ENCODE measurements around the gene PPP1R9B.

The PPP1R9B gene

DNA sequence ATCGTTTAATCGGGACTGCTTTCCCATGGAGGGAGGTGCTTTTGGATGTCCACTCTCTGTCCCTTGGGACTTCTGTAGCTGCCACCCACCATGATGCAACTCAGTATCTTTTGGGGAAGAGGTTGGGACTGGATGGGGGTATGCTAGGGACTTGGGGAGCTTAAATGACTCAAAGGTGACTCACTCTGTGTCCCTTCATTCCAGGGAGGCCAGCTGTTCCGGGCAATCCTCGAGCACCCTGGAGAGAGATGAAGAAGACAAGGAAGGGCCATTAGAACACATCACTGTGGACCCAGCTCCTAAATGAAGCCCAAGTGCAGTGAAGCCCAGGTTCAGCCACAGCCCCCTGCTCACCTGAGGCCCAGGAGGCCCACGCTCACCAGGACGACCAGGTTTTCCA, 46.3 kb upstream of the PPP1R9B start:
- no peaks in the 10 kb centered on the region for H3K9me3 ChIP-seq (ENCODE audit: severe bottlenecking)
- H3K4me3 ChIP-seq (ENCODE audit: low read depth, low read length), result no peak overlapping the region
- peaks cover 4% of the 10 kb centered on the region for H3K36me3 ChIP-seq
- TF ChIP-seq, protein P1, sequence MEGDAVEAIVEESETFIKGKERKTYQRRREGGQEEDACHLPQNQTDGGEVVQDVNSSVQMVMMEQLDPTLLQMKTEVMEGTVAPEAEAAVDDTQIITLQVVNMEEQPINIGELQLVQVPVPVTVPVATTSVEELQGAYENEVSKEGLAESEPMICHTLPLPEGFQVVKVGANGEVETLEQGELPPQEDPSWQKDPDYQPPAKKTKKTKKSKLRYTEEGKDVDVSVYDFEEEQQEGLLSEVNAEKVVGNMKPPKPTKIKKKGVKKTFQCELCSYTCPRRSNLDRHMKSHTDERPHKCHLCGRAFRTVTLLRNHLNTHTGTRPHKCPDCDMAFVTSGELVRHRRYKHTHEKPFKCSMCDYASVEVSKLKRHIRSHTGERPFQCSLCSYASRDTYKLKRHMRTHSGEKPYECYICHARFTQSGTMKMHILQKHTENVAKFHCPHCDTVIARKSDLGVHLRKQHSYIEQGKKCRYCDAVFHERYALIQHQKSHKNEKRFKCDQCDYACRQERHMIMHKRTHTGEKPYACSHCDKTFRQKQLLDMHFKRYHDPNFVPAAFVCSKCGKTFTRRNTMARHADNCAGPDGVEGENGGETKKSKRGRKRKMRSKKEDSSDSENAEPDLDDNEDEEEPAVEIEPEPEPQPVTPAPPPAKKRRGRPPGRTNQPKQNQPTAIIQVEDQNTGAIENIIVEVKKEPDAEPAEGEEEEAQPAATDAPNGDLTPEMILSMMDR (IDR thresholded peaks at IDR 0.05; ENCODE audit: low read depth, low read length), result no peak
- no peak overlapping the region for H3K27ac ChIP-seq
- peaks cover 11% of the 10 kb centered on the region for H3K27me3 ChIP-seq (ENCODE audit: insufficient read depth, low read depth, severe bottlenecking)
- DNase-seq, result no peak

DNA sequence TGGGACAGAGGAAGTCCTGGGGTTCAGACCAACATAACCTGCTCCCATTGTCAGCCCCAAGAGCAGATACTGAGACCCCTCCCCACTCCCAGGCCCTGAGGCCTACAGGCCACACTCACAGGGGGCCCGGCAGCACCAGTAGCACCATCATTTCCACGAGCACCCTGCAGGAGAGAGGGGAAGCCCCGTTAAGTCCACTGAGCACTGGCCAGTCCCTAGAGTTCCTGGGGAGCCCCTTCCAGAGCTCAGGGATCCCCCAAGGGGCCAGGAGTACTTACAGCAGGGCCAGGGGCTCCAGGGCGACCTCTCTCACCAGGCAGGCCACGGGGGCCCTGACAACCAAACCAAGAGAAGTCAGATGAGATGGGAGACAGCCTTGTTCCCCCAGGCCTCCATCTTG, 45.6 kb upstream of the PPP1R9B start:
- H3K4me3 ChIP-seq (ENCODE audit: low read depth, low read length), result no peak overlapping the region
- no peak overlapping the region for H3K27ac ChIP-seq
- DNase-seq, result no peak

DNA sequence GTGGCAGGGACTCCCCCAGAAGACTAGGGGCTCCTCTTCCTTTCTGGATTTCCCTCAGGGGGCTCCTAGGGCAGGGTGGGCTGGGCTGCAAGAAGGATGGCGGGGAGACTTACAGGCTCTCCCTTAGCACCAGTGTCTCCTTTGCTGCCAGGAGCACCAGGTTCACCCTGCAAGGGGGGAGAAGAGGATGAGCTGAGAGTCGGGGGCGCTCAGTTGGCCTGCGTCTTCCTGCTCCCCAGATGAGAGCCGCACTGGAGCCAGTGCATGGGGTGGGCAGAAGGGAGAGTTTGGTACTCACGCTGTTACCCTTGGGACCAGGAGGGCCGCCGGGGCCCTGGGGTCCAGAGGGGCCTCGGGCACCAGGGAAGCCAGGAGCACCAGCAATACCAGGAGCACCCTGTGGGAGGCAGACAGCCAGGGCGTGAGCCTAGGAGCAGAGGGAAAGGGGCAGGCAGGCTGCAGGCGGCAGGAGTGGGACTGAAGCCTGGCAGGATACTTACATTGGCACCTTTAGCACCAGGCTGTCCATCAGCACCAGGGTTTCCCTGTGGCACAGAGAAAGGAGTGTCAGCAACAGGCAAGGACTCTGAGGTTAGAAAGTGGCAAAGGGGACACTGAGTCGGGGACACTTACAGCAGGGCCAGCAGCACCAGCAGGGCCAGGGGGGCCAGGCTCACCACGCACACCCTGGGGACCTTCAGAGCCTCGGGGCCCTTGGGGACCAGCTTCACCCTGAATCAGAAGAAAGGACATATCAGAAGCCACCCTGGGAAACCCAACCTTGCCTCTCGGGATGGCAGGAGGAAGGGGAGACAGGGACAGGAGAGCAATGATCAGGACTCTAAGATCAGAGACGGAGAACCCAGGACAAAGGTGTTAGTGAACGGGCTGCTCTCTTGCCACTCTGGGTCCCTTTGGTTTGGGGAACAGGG, 44.7 kb upstream of the PPP1R9B start:
- TF ChIP-seq, protein P1 (IDR thresholded peaks at IDR 0.05; ENCODE audit: low read depth, low read length), result peak; percentile 34
- Histone ChIP-seq H3K27ac (no peak overlapping the region), H3K9me3 (ENCODE audit: severe bottlenecking) (no peaks in the 10 kb centered on the region), H3K4me3 (ENCODE audit: low read depth, low read length) (no peak overlapping the region), H3K27me3 (ENCODE audit: insufficient read depth, low read depth, severe bottlenecking) (no peaks in the 10 kb centered on the region), H3K36me3 (peaks cover 7% of the 10 kb centered on the region)
- DNase-seq, result no peak

More for the DNA sequence above, 45.6 kb upstream of the PPP1R9B start:
- Histone ChIP-seq H3K27me3 (ENCODE audit: insufficient read depth, low read depth, severe bottlenecking) (peaks cover 3% of the 10 kb centered on the region), H3K9me3 (ENCODE audit: severe bottlenecking) (no peaks in the 10 kb centered on the region), H3K36me3 (peaks cover 7% of the 10 kb centered on the region)
- TF ChIP-seq, protein P1 (IDR thresholded peaks at IDR 0.05; ENCODE audit: low read depth, low read length), result no peak

DNA sequence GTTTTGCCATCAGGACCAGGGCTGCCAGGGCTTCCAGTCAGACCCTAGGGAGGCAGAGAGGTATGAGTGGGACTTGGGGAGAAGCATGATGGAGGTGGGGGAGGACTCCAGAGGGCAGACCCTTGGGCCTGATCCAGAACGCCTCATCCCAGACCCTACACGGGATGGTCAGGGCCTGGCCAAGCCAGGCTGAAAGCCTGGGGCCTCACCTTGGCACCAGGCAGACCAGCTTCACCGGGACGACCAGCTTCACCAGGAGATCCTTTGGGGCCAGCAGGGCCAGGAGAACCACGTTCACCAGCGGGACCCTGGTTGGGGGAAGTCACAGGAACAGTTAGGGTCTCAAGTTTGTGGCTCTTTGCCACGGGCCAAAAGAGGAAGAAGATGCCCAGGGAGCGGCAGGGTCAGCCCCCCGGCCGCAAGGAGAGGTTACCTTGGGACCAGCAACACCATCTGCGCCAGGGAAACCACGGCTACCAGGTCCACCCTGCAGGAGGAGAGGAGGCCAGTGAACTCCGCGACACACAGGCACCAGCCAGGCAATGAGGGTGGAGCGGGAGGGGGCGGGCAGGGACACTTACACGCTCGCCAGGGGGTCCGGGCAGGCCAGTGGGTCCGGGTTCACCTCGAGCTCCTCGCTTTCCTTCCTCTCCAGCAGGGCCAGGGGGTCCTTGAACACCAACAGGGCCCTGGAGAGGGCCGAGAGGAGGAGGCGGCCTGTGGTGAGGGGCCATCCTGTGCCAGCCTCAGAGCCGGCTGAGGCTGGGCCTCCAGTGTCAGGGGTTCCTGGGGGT, 43.9 kb upstream of the PPP1R9B start:
- no peak for DNase-seq
- Histone ChIP-seq H3K36me3 (peaks cover 7% of the 10 kb centered on the region), H3K27me3 (ENCODE audit: insufficient read depth, low read depth, severe bottlenecking) (no peaks in the 10 kb centered on the region), H3K9me3 (ENCODE audit: severe bottlenecking) (no peaks in the 10 kb centered on the region), H3K4me3 (ENCODE audit: low read depth, low read length) (no peak overlapping the region), H3K27ac (no peak overlapping the region)
- TF ChIP-seq, protein P1 (IDR thresholded peaks at IDR 0.05; ENCODE audit: low read depth, low read length), result no peak

DNA sequence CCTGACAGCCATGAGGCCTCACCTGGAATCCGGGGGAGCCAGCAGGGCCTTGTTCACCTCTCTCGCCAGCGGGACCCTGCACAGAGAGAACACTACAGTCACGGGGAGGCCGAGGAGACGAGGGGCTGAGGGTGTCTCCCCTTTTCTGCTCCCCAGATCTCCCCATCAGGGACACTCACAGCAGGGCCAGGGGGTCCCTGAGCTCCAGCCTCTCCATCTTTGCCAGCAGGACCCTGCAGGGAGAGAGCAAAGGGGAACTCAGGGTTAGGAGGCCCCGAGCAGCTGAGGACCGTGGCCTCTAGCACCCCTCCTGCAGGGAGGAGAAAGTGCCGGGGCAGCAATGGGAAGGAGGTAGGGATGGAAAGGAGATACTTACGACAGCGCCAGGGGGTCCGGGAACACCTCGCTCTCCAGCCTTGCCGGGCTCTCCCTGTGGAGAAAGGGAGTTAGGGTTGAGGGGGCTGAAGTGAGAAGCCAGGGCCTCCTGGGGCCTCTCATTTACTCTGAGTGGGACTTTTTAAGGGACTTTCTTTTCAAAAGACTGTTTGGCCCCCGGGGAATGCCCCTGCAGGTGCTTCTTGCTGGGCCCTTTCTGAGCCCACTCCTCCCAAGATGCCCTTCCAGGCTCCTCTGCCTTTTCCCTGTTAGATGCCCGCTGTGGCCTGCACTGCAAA, 42.3 kb upstream of the PPP1R9B start:
- TF ChIP-seq, protein P1 (IDR thresholded peaks at IDR 0.05; ENCODE audit: low read depth, low read length), result no peak
- Histone ChIP-seq H3K9me3 (ENCODE audit: severe bottlenecking) (no peaks in the 10 kb centered on the region), H3K36me3 (peaks cover 12% of the 10 kb centered on the region), H3K4me3 (ENCODE audit: low read depth, low read length) (no peak overlapping the region), H3K27ac (no peak overlapping the region), H3K27me3 (ENCODE audit: insufficient read depth, low read depth, severe bottlenecking) (no peaks in the 10 kb centered on the region)
- DNase-seq, result no peak

All from WERI-Rb-1 (cell line).